Spleen (tissue), 7 donors: ENCODE results near the gene CFAP251.

Experiments
- POLR2A ChIP-seq, 3 donors: fragments of 450-650 bp; IDR thresholded peaks; one replicate each; pipeline ENCODE4 v1.5.1; 2017; ENCODE audit warnings: antibody characterized with exemption in 3 of 3, mild to moderate bottlenecking in 1 of 3
- POLR2AphosphoS5 ChIP-seq, 3 donors: sonication (generic); formaldehyde crosslinking; IDR thresholded peaks; one replicate each; pipeline ENCODE4 v1.5.1; 2017; ENCODE audit warnings: antibody characterized with exemption in 3 of 3
- TF ChIP-seq, protein P1 (sequence below), 11 experiments: fragments of 200-600 bp in 7 of 11; fragments of 450-650 bp in 4 of 11; sonication (generic) in 4 of 11; IDR thresholded peaks in 8 of 11; conservative IDR thresholded peaks in 3 of 11; 1 replicate in 7 of 11; 2 replicates in 4 of 11; pipeline versions ENCODE4 v1.4.0 to v1.8.0; 2016 to 2021; ENCODE audit warnings: antibody characterized with exemption in 11 of 11, inconsistent platforms in 4 of 11, mild to moderate bottlenecking in 1 of 11
- donor health status: DM: no; HTN: no; CAD: no; lungs with moderate emphysema.
- donor health status: DM: no; HTN: no; CAD: no.
- donor health status: DM: no; HTN: no; CAD: no.

GRCh38 chr12:121911824-121912585, 6.4 kb upstream of the CFAP251 start:
- TF ChIP-seq, protein P1, sequence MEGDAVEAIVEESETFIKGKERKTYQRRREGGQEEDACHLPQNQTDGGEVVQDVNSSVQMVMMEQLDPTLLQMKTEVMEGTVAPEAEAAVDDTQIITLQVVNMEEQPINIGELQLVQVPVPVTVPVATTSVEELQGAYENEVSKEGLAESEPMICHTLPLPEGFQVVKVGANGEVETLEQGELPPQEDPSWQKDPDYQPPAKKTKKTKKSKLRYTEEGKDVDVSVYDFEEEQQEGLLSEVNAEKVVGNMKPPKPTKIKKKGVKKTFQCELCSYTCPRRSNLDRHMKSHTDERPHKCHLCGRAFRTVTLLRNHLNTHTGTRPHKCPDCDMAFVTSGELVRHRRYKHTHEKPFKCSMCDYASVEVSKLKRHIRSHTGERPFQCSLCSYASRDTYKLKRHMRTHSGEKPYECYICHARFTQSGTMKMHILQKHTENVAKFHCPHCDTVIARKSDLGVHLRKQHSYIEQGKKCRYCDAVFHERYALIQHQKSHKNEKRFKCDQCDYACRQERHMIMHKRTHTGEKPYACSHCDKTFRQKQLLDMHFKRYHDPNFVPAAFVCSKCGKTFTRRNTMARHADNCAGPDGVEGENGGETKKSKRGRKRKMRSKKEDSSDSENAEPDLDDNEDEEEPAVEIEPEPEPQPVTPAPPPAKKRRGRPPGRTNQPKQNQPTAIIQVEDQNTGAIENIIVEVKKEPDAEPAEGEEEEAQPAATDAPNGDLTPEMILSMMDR (IDR thresholded peaks at IDR 0.05 in 8 of 11, conservative IDR thresholded peaks at IDR 0.05 in 3 of 11) = no peak
- no peak for TF ChIP-seq POLR2AphosphoS5 (IDR thresholded peaks at IDR 0.05)
- TF ChIP-seq POLR2A (IDR thresholded peaks at IDR 0.05) = no peak
